NCI-H1417 (cell line): ENCODE measurements around the gene ENG.
"Not testable (repeated sequence)": the region's sequence is repeated elsewhere in the genome, so short reads cannot be mapped to it uniquely, and the experiment has no call there.

Experiments
- DNase-seq, 3 experiments: peaks; one replicate each; lab custom pipeline; 2025; lab: John Stamatoyannopoulos, UW

The ENG gene

DNA sequence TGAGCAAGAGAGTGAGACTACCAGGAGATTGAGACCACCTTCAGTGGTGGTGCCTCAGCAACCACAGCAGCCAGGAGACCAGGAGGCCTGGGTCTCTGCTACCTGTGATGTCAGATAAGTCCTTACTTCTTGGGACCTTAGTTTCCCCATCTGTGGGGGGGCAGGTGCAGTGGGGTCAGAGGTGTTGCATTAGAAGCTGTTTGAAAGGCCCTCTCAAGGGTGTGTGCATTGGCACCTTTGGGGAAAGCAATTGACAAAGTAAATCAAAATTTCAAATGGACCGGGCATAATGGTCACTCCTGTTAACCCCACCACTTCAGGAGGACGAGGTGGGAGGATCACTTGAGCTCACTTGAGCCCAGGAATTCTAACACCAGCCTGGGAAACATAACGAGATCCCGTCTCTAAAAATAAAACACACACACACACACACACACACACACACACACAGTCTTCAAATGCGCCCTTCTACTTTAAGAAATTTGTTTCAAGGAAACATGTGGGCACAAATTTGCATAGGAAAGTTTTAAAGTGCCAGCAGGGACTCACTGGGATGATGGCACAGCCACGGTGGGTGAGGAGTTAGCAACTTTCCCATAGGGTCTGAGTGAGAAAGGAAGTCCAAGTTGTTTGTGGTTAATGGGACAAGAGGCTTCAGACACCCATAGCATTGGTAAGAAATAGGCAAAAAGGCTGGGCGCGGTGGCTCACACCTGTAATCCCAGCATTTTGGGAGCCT is 24.4 kb upstream of the ENG start:
- DNase-seq: no peak

- DNase-seq: peak in 2 of 3 experiments; percentile 30 to 60
Measured at GRCh38 chr9:127878001-127878651, 23.7 kb upstream of the ENG start.

DNA sequence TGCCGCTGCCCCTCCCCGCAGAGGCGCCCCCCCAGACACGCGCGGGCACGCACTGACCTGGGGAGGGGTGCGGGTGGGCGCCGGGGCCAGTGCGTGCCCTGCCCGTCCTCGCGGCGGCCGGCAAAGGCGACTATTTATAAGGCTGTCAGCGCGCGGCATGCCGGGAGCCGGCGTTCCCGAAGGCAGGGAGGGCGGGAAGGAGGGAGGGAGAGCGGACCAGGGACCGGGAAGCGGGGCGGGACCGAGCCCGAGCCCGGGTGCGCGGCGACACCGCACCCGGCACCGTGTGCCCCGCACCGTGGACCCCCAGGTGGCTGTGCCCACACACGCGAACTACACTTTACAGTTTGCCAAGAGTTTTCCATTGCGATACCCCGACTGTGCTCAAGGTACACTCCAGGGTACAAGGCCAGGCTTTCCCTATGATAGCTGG is 23.1 kb upstream of the ENG start, which contains the start of gene AK1:
AK1 (minus strand) TSS at position 110 of the 433 bp plus-strand sequence. CDS start 3,058 bp downstream, outside the sequence.
- DNase-seq: peak; percentile 43 to 75 (median 70)

DNA sequence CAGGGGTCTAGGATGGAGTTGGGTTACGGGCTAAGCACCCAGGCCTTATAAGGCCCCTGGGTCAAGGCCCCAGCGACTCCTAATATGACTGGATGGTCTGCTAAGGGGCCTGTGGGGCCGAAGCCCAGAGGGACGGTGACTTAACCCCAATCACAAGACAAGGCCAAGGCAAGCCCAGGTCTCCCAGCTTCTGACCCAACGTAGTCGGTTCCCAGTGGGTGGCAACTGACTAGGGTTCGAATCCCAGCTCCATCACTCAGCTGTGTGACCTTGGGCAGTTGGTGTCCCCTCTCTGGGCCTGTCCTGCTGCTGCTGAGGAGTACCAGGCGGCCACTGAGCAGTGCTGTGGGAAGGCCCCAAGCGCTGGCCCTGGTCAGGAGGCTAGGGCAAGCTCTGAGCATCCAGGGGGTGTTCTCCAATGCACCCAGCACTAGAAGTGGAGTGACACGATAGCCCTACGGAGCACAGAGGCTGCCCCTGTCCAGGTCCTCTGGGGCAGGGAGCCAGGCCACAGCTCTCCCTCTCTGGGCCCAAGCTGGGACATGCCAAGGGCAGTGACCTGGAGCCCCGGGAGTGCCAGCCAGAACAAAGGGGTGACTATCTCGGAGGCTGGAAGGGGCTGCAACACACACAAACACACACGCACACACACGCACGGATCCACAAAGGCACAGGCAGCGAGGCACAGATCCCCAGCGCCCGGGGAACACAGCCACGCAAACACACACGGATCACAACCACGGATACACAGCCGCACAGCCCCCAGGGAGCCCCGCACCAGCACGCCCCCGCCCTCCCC is 22.5 kb upstream of the ENG start:
- peak in 1 of 3 experiments; percentile 69 for DNase-seq

GRCh38 chr9:127876026-127876763 is 21.7 kb upstream of the ENG start:
- no peak for DNase-seq

DNA sequence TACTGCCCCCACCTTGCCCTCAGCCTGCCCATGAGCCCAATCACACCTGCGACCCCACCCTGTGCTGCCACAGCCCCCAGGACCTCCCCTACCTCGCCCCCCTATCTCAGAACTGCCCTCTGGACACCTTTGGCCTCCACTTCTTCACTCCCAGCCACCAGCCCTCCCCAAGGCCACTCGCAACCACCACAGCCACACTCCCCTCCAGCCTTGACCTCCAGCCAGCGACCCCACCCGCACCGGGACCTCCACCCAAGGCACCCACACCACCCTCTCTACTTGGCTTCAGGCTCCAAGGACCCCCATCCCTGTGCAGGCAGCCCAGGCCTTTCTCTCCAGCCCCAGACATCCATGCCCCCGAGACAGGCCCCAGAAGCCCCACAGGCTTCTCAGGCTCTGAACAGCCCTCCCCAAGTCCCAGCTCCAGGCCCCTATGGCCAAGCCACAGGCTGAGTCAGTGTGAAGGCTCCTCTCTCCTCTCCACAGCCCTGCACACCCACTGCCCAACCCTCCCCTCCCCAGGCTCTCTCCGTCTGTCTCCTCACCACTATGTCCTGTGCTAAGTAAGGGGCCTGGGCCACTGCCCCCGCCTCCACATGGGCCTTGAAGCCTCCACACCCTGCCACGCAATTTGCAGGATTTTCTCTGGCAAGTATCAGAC is 21.0 kb upstream of the ENG start:
- no peak for DNase-seq

DNA sequence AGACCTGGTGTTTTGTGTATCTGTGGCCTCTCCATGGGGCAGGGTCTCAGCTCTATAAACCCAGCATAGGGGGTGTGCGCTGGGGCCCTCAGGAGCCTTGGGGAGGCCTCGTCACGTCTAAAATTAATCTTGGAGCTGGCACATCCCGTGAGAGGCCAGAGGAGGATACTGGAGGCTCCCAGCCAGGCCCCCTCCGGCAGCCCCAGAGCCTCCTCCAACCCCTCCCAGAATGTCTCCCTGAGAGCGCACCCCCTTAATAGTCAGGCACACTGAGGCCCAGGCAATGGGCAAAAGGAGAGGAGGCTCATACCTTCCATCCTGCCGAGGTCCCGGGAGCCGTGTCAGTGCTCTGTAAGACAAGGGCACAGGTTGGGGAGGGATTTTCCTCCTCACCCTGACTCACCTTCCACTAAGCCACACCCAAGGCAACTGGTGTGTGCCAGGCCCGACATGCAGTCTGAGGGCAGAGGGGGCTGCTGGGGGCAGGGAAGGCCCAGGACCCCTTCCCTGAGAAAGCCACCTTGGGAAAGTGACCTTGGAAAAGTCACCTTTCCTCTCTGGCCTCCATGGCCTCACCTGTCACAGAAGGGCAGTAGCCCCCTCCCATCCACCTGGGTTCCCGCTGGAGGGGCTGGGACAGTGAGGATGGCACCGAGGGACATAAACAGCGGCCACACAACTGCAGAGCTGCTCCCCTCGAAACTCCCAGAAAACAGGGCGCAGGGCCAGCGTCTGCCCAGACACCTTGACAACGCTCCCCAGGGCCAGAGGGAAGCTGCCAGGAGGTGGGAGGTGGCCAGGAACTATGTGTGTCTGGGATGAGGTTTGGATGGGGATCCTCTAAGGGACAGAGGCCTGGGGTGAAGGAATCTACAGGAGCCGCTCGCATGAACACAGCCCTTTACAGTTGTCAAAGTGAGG is 20.1 kb upstream of the ENG start:
- no peak for DNase-seq

GRCh38 chr9:127873886-127874285 is 19.4 kb upstream of the ENG start:
- DNase-seq: no peak

- DNase-seq: peak in 1 of 3 experiments; percentile 17
Measured at GRCh38 chr9:127873223-127873691, 18.8 kb upstream of the ENG start.

- no peak for DNase-seq
Measured at GRCh38 chr9:127872369-127873222, 18.1 kb upstream of the ENG start.

DNA sequence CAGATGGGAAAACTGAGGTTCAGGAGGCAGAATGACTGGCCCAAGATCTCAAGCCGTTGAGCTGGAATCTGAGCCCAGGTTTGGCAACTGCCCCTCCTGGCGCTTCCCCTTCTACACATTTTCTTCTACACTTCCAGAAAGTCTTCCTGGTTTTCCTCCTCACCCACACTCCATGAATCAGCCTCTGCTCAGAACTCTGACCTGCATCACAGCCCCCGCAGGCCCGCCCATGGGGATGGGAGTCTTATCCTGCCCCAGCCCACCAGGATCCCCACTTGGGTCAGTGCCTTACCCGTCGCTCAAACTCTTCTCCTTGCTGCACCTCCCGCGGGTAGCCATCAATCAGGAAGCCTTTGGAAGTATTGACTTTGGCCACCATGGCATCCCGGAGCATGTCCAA is 17.1 kb upstream of the ENG start:
- no peak for DNase-seq

GRCh38 chr9:127870887-127871286 is 16.4 kb upstream of the ENG start:
- no peak for DNase-seq

GRCh38 chr9:127870153-127870491 is 15.7 kb upstream of the ENG start:
- DNase-seq: not testable (repeated sequence)

DNA sequence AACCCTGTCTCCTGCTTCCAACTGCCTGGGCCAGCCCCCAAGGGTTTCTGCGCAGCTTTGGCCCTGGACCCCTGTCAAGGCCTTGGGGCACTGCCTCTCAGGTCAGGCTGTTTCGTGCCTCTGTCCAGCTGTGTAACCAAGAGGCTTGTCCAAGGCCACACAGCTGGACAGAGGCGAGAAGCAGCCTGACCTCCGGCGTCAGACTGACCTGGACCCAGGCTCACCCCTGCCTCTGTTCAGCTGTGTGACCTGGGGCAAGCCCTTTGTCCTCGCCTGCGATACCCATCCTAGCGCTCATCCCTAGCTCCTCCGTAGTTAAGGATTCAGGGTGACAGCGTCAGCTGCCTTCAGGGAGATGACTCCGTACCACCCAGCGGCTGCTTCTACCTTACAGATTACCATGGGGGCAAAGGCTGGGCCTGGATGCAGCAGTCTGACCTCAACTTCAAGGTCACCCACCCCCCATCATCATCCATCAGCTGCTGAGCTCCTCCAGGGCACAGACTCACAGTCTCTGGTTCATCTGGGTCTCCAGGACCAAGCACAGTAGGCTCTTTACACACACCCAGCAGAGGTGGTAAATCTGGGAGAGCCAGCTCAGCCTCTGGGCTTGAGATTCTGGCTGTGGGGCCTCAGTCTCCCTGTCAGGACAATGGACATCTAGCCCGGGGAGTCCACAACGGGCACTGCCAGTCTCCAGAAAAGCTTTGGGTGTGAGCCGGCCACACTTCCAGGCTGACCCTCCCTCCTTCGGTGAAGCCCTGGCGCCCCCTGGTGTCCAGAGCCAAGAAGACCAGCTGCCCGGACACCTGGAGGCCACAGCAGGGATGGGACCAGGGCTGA is 15.1 kb upstream of the ENG start:
- peak; percentile 60 to 91 (median 75) for DNase-seq

DNA sequence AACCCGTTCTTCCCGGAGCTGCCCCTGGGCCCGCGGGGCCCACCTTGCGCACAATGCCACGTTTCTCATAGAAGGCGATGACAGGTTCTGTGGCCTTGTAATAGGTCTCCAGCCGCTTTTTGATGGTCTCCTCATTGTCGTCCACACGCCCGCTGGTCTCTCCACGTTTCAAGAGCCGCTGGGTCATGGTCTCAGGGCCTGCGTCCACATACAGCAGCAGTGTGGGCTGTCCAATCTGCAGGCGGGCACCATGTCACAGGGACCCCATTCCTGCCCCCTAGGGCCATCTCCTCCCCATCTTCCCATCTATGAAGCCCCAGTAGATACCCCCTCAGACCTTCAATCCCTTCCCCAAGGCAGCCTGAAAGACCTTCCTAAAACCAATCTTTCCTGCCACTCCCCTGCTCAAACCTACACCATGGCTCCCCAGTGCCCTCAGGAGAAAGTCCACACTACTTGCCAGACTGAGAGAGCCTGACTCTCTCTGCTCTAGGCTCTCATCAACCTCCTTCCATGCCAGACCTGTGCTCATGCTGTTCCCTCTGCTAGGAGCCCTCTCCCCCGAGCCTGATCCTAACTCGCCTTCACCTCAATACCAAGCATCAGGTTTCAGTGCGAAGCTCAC is 13.9 kb upstream of the ENG start:
- DNase-seq: no peak

DNA sequence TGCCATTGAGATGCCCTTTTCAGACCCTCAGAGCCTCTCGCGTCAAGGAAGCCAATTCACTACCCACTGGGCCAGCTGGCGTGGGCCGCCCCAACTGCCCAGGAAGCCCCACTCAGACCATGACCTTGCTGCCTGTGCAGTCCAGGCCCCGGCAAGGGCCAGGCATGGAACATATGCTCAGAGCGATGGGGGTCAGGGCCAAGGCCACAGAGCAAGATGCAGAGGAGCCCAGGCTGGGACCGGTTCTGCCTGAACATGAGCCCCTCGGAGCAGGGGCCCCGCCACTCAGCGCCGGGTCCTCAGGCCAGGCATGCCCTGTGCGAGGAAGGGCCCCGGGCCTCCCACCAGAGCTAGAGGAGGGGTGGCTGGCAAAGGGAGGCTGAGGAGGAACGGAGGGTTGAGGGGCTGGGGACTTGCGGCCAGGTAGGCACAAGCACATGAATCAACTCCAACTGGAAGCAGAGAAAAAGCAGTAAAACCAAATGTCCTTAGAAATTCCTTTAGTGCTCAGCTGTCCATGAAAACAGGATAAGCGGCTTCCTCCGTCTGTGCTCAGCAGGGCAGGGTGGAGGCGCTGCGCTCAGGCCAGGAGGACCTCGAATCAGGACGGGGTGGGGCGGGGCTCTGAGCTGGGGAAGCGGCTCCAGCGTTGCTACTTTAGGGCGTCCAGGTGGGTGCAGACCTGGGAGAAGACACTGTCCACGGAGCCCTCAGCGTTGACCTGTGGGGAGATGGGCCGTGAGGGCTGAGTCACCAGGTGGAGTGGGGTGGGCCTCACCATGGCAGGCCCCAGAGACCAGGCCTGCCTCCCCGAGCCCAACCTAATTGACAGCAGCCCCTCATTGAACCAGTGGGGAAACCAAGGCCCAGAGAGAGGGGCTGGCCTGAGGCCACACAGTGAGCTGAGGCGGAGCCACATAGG is 13.2 kb upstream of the ENG start:
- DNase-seq: no peak

- no peak for DNase-seq
Measured at GRCh38 chr9:127866535-127866934, 12.1 kb upstream of the ENG start.
